ENCODE results near the gene OSBPL3.

DNA sequence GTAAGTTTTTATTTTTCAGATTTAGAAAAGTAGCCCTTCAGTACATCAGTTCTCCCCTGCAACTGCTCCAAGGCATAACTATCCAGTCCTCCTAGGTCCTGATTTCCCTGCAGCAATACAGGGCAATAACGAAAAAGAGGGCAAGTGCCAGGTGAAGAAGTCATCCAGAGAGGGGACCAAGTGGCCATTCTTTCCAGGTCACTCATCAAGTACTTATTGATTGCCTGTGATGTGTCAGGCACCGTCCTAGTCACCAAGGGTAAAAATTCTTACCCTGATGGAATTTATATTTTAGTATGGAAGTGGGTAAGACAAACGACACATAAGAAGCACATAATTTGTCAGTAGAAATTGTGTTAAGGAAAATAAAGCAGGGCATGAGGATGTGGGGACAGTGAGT lies 155.6 kb downstream of the OSBPL3 start:
- TF ChIP-seq, protein P1, sequence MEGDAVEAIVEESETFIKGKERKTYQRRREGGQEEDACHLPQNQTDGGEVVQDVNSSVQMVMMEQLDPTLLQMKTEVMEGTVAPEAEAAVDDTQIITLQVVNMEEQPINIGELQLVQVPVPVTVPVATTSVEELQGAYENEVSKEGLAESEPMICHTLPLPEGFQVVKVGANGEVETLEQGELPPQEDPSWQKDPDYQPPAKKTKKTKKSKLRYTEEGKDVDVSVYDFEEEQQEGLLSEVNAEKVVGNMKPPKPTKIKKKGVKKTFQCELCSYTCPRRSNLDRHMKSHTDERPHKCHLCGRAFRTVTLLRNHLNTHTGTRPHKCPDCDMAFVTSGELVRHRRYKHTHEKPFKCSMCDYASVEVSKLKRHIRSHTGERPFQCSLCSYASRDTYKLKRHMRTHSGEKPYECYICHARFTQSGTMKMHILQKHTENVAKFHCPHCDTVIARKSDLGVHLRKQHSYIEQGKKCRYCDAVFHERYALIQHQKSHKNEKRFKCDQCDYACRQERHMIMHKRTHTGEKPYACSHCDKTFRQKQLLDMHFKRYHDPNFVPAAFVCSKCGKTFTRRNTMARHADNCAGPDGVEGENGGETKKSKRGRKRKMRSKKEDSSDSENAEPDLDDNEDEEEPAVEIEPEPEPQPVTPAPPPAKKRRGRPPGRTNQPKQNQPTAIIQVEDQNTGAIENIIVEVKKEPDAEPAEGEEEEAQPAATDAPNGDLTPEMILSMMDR (IDR thresholded peaks at IDR 0.05 in 8 of 11, conservative IDR thresholded peaks at IDR 0.05 in 3 of 11): no peak
- TF ChIP-seq POLR2A (IDR thresholded peaks at IDR 0.05) (no peak), POLR2AphosphoS5 (IDR thresholded peaks at IDR 0.05) (no peak)
